HL-60/S4 treated with retinoic acid at 250 ng/mL for 4 days and 3 days (cell line): ENCODE data around the gene FRA10AC1.

Experiments used
- in situ Hi-C: fragments of 300-500 bp; cut with MboI; formaldehyde crosslinking; loops from 2 replicates; pipeline ENCODE4 v1.7.0; 2022; ENCODE audit warnings: low sequenced_read_pairs

The FRA10AC1 gene

GRCh38 chr10:93639791-93640190 is 62.6 kb downstream of the FRA10AC1 start:
- in situ Hi-C loops: no loop called here

GRCh38 chr10:93630625-93631557 is 71.5 kb downstream of the FRA10AC1 start:
- in situ Hi-C loops: no loop called here

- in situ Hi-C loops: no loop called here
Observed at GRCh38 chr10:93629647-93630305, 72.6 kb downstream of the FRA10AC1 start.

- in situ Hi-C loops: no loop called here
Observed at GRCh38 chr10:93628858-93629257, 73.5 kb downstream of the FRA10AC1 start.

- in situ Hi-C loops: no loop called here
Observed at GRCh38 chr10:93622942-93623341, 79.5 kb downstream of the FRA10AC1 start.

- in situ Hi-C loops: no loop called here
Observed at GRCh38 chr10:93620925-93621324, 81.5 kb downstream of the FRA10AC1 start.
